Kidney (tissue), 14 donors: ENCODE results near the gene INTS1. TPM values are rescaled to one million over a fixed set of nuclear protein-coding genes. Genes with fewer than 3 reads are reported as not detected.

Source experiments
- DNase-seq, 5 donors: peaks; one replicate each; pipeline ENCODE4 v3.0.0-alpha.2; 2013 to 2020
- FAIRE-seq: peaks from 2 replicates; lab custom pipeline; 2012; peaks lifted over from hg19 to GRCh38; lab: Jason Lieb, UNC
- H3K27ac ChIP-seq, 2 donors: one replicate each; pipeline ENCODE4 v1.7.0; 2013; ENCODE audit warnings: low read depth in 2 of 2, low read length in 2 of 2, inconsistent platforms in 1 of 2
- H3K27me3 ChIP-seq: one replicate; pipeline ENCODE4 v1.7.1; 2013; ENCODE audit warnings: low read length, inconsistent platforms; ENCODE audit not compliant: control insufficient read depth, insufficient read depth
- H3K36me3 ChIP-seq, 3 donors: one replicate each; pipeline versions ENCODE4 v1.7.0 to v1.7.1; 2013; ENCODE audit warnings: low read length in 3 of 3, control low read depth in 1 of 3, inconsistent platforms in 1 of 3; ENCODE audit not compliant: insufficient read depth in 3 of 3, control insufficient read depth in 2 of 3
- H3K4me1 ChIP-seq, 3 donors: one replicate each; pipeline versions ENCODE4 v1.7.0 to v1.7.1; 2013; ENCODE audit warnings: low read length in 3 of 3, inconsistent platforms in 1 of 3, low read depth in 1 of 3; ENCODE audit not compliant: control insufficient read depth in 2 of 3, insufficient read depth in 2 of 3
- H3K4me3 ChIP-seq, 3 donors: one replicate each; pipeline versions ENCODE4 v1.7.0 to v1.8.1; 2013; ENCODE audit warnings: low read length in 3 of 3, control low read depth in 1 of 3, inconsistent platforms in 1 of 3
- H3K9ac ChIP-seq, 3 donors: one replicate each; pipeline versions ENCODE4 v1.7.0 to v1.7.1; 2013; ENCODE audit warnings: low read length in 3 of 3, control low read depth in 1 of 3, inconsistent platforms in 1 of 3
- H3K9me3 ChIP-seq, 3 donors: one replicate each; pipeline versions ENCODE4 v1.7.0 to v1.7.1; 2013; ENCODE audit warnings: low read length in 3 of 3, control low read depth in 1 of 3, inconsistent platforms in 1 of 3; ENCODE audit not compliant: control insufficient read depth in 2 of 3, insufficient read depth in 1 of 3
- CTCF ChIP-seq: IDR thresholded peaks from 3 replicates; pipeline ENCODE4 v1.5.1; 2012; ENCODE audit warnings: mild to moderate bottlenecking, moderate library complexity, borderline replicate concordance; ENCODE audit not compliant: insufficient read depth; ENCODE audit errors: extremely low read depth
- intact Hi-C: fragments of 100-400 bp; cut with DNase I; formaldehyde crosslinking; loops from one replicate; pipeline ENCODE4 v1.11.1; 2022
- polyA plus RNA-seq: library from polyadenylated mRNA; stranded (reverse); fragments of 350-450 nt; fragmentation: Illumina TruSeq; extraction: RNeasy Lipid Tissue Mini Kit (QIAGEN cat#74804); gene quantifications from one replicate; pipeline ENCODE4 v1.2.3, GENCODE V29; 2014; ENCODE audit warnings: low read depth, low replicate concordance; ENCODE audit not compliant: insufficient read depth
- total RNA-seq: library from RNA; stranded (reverse); fragmentation: NEBNext Ultra II Directional; extraction: Animal tissue kit (Norgen Biotek cat#: 25700); gene quantifications from one replicate; pipeline ENCODE4 v1.2.1, GENCODE V29; 2021
- donor health status: control.
- donor health status: control.
- donor health status: control.
- donor health status: control.
- donor health status: control.
- donor health status: DM: yes; HTN: yes; CAD: no.
- donor health status: Normal renal cell carcinoma (clear cell type).

Gene INTS1
- total and polyA plus RNA-seq, 2 donors from 2014 or later = 62.8 to 91.3 TPM

GRCh38 chr7:1493129-1493528, 11.1 kb downstream of the INTS1 start:
- intact Hi-C loops = no loop called here
- Histone ChIP-seq H3K27ac (no peak overlapping the region), H3K4me1 (no peaks in the 10 kb centered on the region), H3K36me3 (peaks cover 0 to 20% (median 14%) of the 10 kb centered on the region in 3 donors), H3K27me3 (no peaks in the 10 kb centered on the region), H3K9me3 (no peaks in the 10 kb centered on the region), H3K4me3 (no peak overlapping the region), H3K9ac (no peak overlapping the region)
- no peak for TF ChIP-seq CTCF
- DNase-seq = no peak
- FAIRE-seq = no peak

- intact Hi-C loops = no loop called here
- no peak overlapping the region for H3K9ac ChIP-seq
- no peak for TF ChIP-seq CTCF
- peaks cover 0 to 20% (median 14%) of the 10 kb centered on the region in 3 donors for H3K36me3 ChIP-seq
- H3K9me3 ChIP-seq = no peaks in the 10 kb centered on the region
- no peak overlapping the region for H3K27ac ChIP-seq
- DNase-seq (no peak), FAIRE-seq (no peak)
- no peaks in the 10 kb centered on the region for H3K4me1 ChIP-seq
- no peak overlapping the region for H3K4me3 ChIP-seq
- H3K27me3 ChIP-seq = no peaks in the 10 kb centered on the region
Measured at GRCh38 chr7:1492640-1493039, 11.5 kb downstream of the INTS1 start.

- H3K4me1 ChIP-seq = no peaks in the 10 kb centered on the region
- FAIRE-seq = no peak
- intact Hi-C loops = no loop called here
- H3K9ac ChIP-seq = no peak overlapping the region
- no peak for TF ChIP-seq CTCF
- H3K27ac ChIP-seq = no peak overlapping the region
- peaks cover 0 to 19% (median 14%) of the 10 kb centered on the region in 3 donors for H3K36me3 ChIP-seq
- no peak for DNase-seq
- no peaks in the 10 kb centered on the region for H3K9me3 ChIP-seq
- H3K4me3 ChIP-seq = no peak overlapping the region
- H3K27me3 ChIP-seq = no peaks in the 10 kb centered on the region
Measured at GRCh38 chr7:1492221-1492620, 12.0 kb downstream of the INTS1 start.

- H3K4me1 ChIP-seq = no peaks in the 10 kb centered on the region
- DNase-seq = no peak
- intact Hi-C loops = no loop called here
- H3K9ac ChIP-seq = no peak overlapping the region
- no peaks in the 10 kb centered on the region for H3K9me3 ChIP-seq
- peaks cover 0 to 16% (median 12%) of the 10 kb centered on the region in 3 donors for H3K36me3 ChIP-seq
- no peak for TF ChIP-seq CTCF
- no peaks in the 10 kb centered on the region for H3K27me3 ChIP-seq
- no peak overlapping the region for H3K27ac ChIP-seq
- H3K4me3 ChIP-seq = no peak overlapping the region
- no peak for FAIRE-seq
Measured at GRCh38 chr7:1490837-1491236, 13.4 kb downstream of the INTS1 start.
